Endothelial cell of umbilical vein (primary cell): Measurements from ENCODE around the gene EPB41L1. TPM values are rescaled to one million over a fixed set of nuclear protein-coding genes. Genes with fewer than 3 reads are reported as not detected.
A peak's percentile ranks its signal among the peaks of the same experiment; 100 is the strongest.

ENCODE experiments used
- BruUV-seq: library from RNA; stranded (reverse); fragments of 400-500 nt; replicated peaks from 2 replicates; lab custom pipeline; 2021; lab: Mats Ljungman, UMichigan
- CTCF ChIA-PET: fragments of 300-600, 350-600 bp; sonication (Branson Sonifier 250); formaldehyde crosslinking; loops from one replicate; lab custom pipeline; 2021; ENCODE audit warnings: antibody characterized with exemption, inconsistent platforms; lab: Charles Lee
- POLR2A ChIA-PET: fragments of 300-600, 350-600 bp; sonication (Branson Sonifier 250); formaldehyde crosslinking; loops from one replicate; lab custom pipeline; 2021; ENCODE audit warnings: antibody characterized with exemption, inconsistent platforms; lab: Charles Lee
- DNase-seq: peaks from one replicate; pipeline ENCODE4 v3.0.0-alpha.2; 2011; ENCODE audit warnings: low read depth, low spot score
- FAIRE-seq: peaks from 2 replicates; lab custom pipeline; 2011; peaks lifted over from hg19 to GRCh38; lab: Jason Lieb, UNC
- H2AFZ ChIP-seq: 2 replicates; pipeline ENCODE4 v1.6.0; 2012; ENCODE audit warnings: low read depth, low read length, control low read depth, inconsistent platforms
- H3K27ac ChIP-seq: 2 replicates; pipeline ENCODE4 v1.5.1; 2011; ENCODE audit warnings: low read depth, mild to moderate bottlenecking, control low read depth, low read length, moderate library complexity; ENCODE audit not compliant: insufficient read depth
- H3K27me3 ChIP-seq, 2 experiments: 2 replicates each; pipeline versions ENCODE4 v1.6.0 to v1.6.1; 2011; ENCODE audit warnings: low read length in 2 of 2, mixed read lengths in 1 of 2; ENCODE audit not compliant: control insufficient read depth in 2 of 2, insufficient read depth in 2 of 2
- H3K36me3 ChIP-seq, 2 experiments: 2 replicates in 1 of 2; 3 replicates in 1 of 2; pipeline ENCODE4 v1.5.1; 2011; ENCODE audit warnings: low read length in 2 of 2, mild to moderate bottlenecking in 1 of 2, moderate library complexity in 1 of 2; ENCODE audit not compliant: control insufficient read depth in 2 of 2, insufficient read depth in 2 of 2; ENCODE audit errors: extremely low read depth in 1 of 2
- H3K4me1 ChIP-seq: 3 replicates; pipeline ENCODE4 v1.5.1; 2011; ENCODE audit warnings: mild to moderate bottlenecking, low read length; ENCODE audit not compliant: control insufficient read depth, insufficient read depth; ENCODE audit errors: extremely low read depth
- H3K4me2 ChIP-seq: 2 replicates; pipeline ENCODE4 v1.6.1; 2011; ENCODE audit warnings: low read length, control low read depth, mixed read lengths; ENCODE audit not compliant: insufficient read depth
- H3K4me3 ChIP-seq, 3 experiments: fragments of 200-600 bp in 1 of 3; sonication (generic), shearing (Covaris generic) in 1 of 3; replicated peaks in 1 of 3; 2 replicates each; pipeline ENCODE4 v1.5.1; 2011 to 2016; ENCODE audit warnings: control low read depth in 3 of 3, low read length in 3 of 3, mild to moderate bottlenecking in 2 of 3, inconsistent platforms in 1 of 3, low read depth in 1 of 3, moderate library complexity in 1 of 3; ENCODE audit not compliant: insufficient read depth in 1 of 3
- H3K79me2 ChIP-seq: 2 replicates; pipeline ENCODE4 v1.6.0; 2012; ENCODE audit warnings: low read length, inconsistent platforms; ENCODE audit not compliant: control insufficient read depth, insufficient read depth
- H3K9ac ChIP-seq: replicated peaks from 2 replicates; pipeline ENCODE3; 2011; ENCODE audit warnings: low read length, control low read depth; ENCODE audit not compliant: insufficient read depth; ENCODE audit errors: extremely low read depth
- H3K9me1 ChIP-seq: replicated peaks from 3 replicates; pipeline ENCODE4 v1.6.0; 2011; ENCODE audit warnings: mild to moderate bottlenecking, low read length; ENCODE audit not compliant: control insufficient read depth, insufficient read depth; ENCODE audit errors: extremely low read depth
- H3K9me3 ChIP-seq: replicated peaks from 2 replicates; pipeline ENCODE4 v1.5.1; 2012; ENCODE audit warnings: low read length, inconsistent platforms; ENCODE audit not compliant: control insufficient read depth, insufficient read depth
- H4K20me1 ChIP-seq: replicated peaks from 2 replicates; pipeline ENCODE3; 2011; ENCODE audit warnings: mild to moderate bottlenecking, low read length; ENCODE audit not compliant: control insufficient read depth, insufficient read depth; ENCODE audit errors: extremely low read depth
- EZH2 ChIP-seq: IDR thresholded peaks from 2 replicates; pipeline ENCODE4 v1.6.1; 2012; ENCODE audit warnings: borderline replicate concordance, low read depth, mild to moderate bottlenecking, moderate library complexity, low read length, inconsistent platforms; ENCODE audit not compliant: severe bottlenecking
- FOS ChIP-seq: IDR thresholded peaks from 2 replicates; pipeline ENCODE4 v1.6.1; 2011; ENCODE audit warnings: mild to moderate bottlenecking, low read length, moderate library complexity, borderline replicate concordance; ENCODE audit not compliant: insufficient read depth
- GATA2 ChIP-seq: IDR thresholded peaks from 2 replicates; pipeline ENCODE4 v1.7.0; 2011; ENCODE audit warnings: low read depth, mild to moderate bottlenecking, moderate library complexity, mixed read lengths, low read length; ENCODE audit not compliant: insufficient read length, insufficient read depth
- JUN ChIP-seq: IDR thresholded peaks from 2 replicates; pipeline ENCODE4 v1.6.1; 2011; ENCODE audit warnings: borderline replicate concordance, low read depth; ENCODE audit not compliant: insufficient read length, insufficient read depth
- MYC ChIP-seq: IDR thresholded peaks from one replicate; pipeline ENCODE4 v1.6.1; 2011; ENCODE audit warnings: mild to moderate bottlenecking, low read depth, low read length
- POLR2A ChIP-seq: IDR thresholded peaks from 2 replicates; pipeline ENCODE4 v1.6.1; 2012; ENCODE audit warnings: low read depth, mild to moderate bottlenecking, control low read depth, low read length
- POLR2AphosphoS5 ChIP-seq: IDR thresholded peaks from 2 replicates; pipeline ENCODE4 v1.6.1; 2012; ENCODE audit warnings: low read depth, mild to moderate bottlenecking, control low read depth, low read length, moderate library complexity; ENCODE audit not compliant: insufficient read depth
- dilution Hi-C: fragments of 300-500 bp; cut with MboI; formaldehyde crosslinking; loops from one replicate; pipeline ENCODE4 v1.15.0; 2019; ENCODE audit warnings: low sequenced_read_pairs; ENCODE audit not compliant: extremely low pct_ligation_motif_present
- intact Hi-C: fragments of 100-400 bp; cut with micrococcal nuclease; formaldehyde crosslinking; loops from one replicate; pipeline ENCODE4 v1.10.0; 2022
- polyA plus RNA-seq, 4 experiments: library from polyadenylated mRNA; depleted of rRNA in 3 of 4; stranded (reverse) in 3 of 4; unstranded in 1 of 4; fragments of >200 nt; gene quantifications; 2 replicates each; pipeline versions ENCODE4 v1.2.1 to v1.2.3, GENCODE V29; 2011 to 2012; ENCODE audit warnings: missing spikeins in 1 of 4
- total RNA-seq: library from RNA; stranded (reverse); gene quantifications from 2 replicates; pipeline ENCODE4 v1.2.3, GENCODE V29; 2021
- TF ChIP-seq, protein P1 (sequence below), 2 donors: IDR thresholded peaks; 1 replicate in 1 of 2; 2 replicates in 1 of 2; pipeline ENCODE4 v1.5.1; 2011; ENCODE audit warnings: low read length in 2 of 2, mild to moderate bottlenecking in 2 of 2, moderate library complexity in 2 of 2, control low read depth in 1 of 2, inconsistent platforms in 1 of 2, low read depth in 1 of 2; ENCODE audit not compliant: insufficient read depth in 1 of 2; ENCODE audit errors: extremely low read depth in 1 of 2

EPB41L1 gene
- total and polyA plus RNA-seq, 2 donors (not counting 3 experiments of a cell fraction or from before 2014, with no cell fraction given), result 6.1 to 12.2 TPM

DNA sequence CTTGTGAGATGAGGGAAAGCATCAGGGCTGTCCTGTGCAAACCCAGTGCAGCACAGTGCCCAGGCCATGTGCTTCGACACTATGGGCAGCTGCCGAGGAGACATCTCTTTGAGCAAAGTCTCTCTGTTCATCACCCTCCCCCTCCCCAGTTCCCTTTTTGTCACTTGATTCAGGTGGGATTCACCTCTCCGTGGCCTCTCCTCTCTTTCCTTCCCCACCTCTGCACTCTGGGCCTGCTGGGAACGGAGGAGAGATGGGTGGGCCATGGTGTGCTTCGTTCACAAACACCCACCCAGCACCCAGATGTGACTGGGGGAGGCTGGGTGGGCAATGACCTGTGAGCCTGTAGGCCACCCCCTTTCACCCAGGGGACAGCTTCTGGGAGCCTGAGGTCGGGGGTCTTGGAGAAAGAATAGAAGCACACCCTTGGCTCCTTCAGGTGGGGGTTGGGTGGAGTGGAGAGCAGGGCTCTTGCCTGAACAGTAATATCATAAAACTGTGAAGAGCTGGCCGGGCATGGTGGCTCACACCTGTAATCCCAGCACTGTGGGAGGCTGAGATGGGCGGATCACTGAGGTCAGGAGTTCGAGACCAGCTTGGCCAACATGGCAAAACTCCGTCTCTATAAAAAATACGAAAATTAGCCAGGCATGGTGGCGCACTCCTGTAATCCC lies 118.1 kb downstream of the EPB41L1 start:
- POLR2A ChIA-PET, result no interaction called here
- dilution Hi-C loops, result no loop called here
- H3K27me3 ChIP-seq, result peaks cover 0 to 3% of the 10 kb centered on the region in 2 experiments

DNA sequence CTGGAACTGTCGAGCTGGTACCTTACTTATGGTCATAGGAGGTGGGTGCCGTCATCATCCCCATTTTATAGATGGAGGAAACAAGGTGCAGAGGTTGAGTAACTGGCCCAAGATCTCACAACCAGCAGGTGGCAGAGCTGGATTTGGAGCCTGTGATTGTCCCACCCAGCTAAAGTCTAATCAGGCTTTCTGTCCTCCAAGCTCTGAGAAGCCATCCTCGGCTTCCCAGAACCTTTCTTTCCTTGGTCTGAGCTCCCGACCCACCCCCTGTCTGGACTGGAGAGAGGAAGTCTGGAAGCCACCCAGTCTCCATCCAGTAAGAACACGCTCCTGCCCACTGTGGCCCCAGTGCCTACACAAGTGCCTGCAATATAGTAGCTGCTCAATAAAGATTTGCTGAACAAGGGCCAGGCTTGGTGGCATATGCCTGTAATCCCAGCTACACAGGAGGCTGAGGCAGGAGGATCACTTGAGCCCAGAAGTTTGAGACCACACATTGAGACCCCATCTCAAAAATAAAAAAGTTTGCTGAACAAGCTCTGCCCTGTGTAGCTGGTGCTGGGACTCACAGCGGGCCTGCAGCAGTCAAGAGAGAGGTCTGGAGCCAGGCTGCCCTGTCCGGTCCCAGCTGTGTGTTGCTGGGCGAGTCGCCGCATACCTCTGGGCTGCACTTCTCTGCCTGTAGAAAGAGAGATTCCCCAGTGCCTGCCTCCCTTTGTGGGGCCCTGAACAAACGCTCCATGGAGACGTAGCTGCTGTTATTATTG lies 119.1 kb downstream of the EPB41L1 start:
- Histone ChIP-seq H3K27ac (no peak overlapping the region), H3K9me1 (no peaks in the 10 kb centered on the region), H2AFZ (no peak overlapping the region), H3K9me3 (no peaks in the 10 kb centered on the region), H3K4me3 (no peak overlapping the region), H3K4me2 (no peak overlapping the region), H3K27me3 (peaks cover 0 to 3% of the 10 kb centered on the region in 2 experiments), H3K79me2 (no peaks in the 10 kb centered on the region), H3K36me3 (no peaks in the 10 kb centered on the region), H3K9ac (no peak overlapping the region), H3K4me1 (no peaks in the 10 kb centered on the region), H4K20me1 (no peaks in the 10 kb centered on the region)
- TF ChIP-seq MYC, result no peak
- no peak for TF ChIP-seq POLR2A
- TF ChIP-seq JUN, result no peak
- TF ChIP-seq FOS, result no peak
- no peak for TF ChIP-seq EZH2
- TF ChIP-seq GATA2, result no peak
- TF ChIP-seq, protein P1, sequence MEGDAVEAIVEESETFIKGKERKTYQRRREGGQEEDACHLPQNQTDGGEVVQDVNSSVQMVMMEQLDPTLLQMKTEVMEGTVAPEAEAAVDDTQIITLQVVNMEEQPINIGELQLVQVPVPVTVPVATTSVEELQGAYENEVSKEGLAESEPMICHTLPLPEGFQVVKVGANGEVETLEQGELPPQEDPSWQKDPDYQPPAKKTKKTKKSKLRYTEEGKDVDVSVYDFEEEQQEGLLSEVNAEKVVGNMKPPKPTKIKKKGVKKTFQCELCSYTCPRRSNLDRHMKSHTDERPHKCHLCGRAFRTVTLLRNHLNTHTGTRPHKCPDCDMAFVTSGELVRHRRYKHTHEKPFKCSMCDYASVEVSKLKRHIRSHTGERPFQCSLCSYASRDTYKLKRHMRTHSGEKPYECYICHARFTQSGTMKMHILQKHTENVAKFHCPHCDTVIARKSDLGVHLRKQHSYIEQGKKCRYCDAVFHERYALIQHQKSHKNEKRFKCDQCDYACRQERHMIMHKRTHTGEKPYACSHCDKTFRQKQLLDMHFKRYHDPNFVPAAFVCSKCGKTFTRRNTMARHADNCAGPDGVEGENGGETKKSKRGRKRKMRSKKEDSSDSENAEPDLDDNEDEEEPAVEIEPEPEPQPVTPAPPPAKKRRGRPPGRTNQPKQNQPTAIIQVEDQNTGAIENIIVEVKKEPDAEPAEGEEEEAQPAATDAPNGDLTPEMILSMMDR (IDR thresholded peaks at IDR 0.05; ENCODE audit: extremely low read depth in 1 of 2, insufficient read depth in 1 of 2, low read depth in 1 of 2, low read length in 2 of 2), result peak; percentile 31 to 51
- TF ChIP-seq POLR2AphosphoS5, result no peak
- BruUV-seq, result no TSS peak
- intact Hi-C loops, result loop anchor here (10.0 kb wide), 1 partner anchor 121 kb away; no protein-coding TSS in a partner anchor
- FAIRE-seq (no peak), DNase-seq (peak; percentile 26)
- CTCF ChIA-PET, result interaction anchor here (0.6 to 6.3 kb wide), 17 partner anchors 8 to 613 kb away, joined by 3 to 96 read pairs (median 5); no protein-coding TSS in a partner anchor
- POLR2A ChIA-PET, result no interaction called here
- dilution Hi-C loops, result no loop called here

More for the DNA sequence above, 118.1 kb downstream of the EPB41L1 start:
- Histone ChIP-seq H3K36me3 (no peaks in the 10 kb centered on the region), H3K27ac (no peak overlapping the region), H4K20me1 (no peaks in the 10 kb centered on the region), H3K4me1 (no peaks in the 10 kb centered on the region), H2AFZ (no peak overlapping the region), H3K9me1 (no peaks in the 10 kb centered on the region), H3K9ac (no peak overlapping the region), H3K4me2 (no peak overlapping the region), H3K4me3 (no peak overlapping the region), H3K9me3 (no peaks in the 10 kb centered on the region), H3K79me2 (no peaks in the 10 kb centered on the region)
- intact Hi-C loops, result loop anchor here (10.0 kb wide), 1 partner anchor 122 kb away; no protein-coding TSS in a partner anchor
- CTCF ChIA-PET, result interaction anchor here (1.0 to 6.3 kb wide), 13 partner anchors 9 to 614 kb away, joined by 3 to 96 read pairs (median 5); no protein-coding TSS in a partner anchor
- TF ChIP-seq GATA2, result no peak
- no peak for DNase-seq
- BruUV-seq, result no TSS peak
- no peak for FAIRE-seq
